Neural cell (in vitro differentiated cells): ENCODE measurements around the gene TEX13D. TPM values are rescaled to one million over a fixed set of nuclear protein-coding genes. Genes with fewer than 3 reads are reported as not detected.
"Not testable (repeated sequence)": the region's sequence is repeated elsewhere in the genome, so short reads cannot be mapped to it uniquely, and the experiment has no call there.

Source experiments
- H2AFZ ChIP-seq: fragments of 200-600, 300-800 bp; sonication (generic), shearing (Covaris generic); 2 replicates; pipeline ENCODE4 v1.6.0; 2014; ENCODE audit warnings: low read depth, mild to moderate bottlenecking, antibody characterized with exemption, low read length, moderate library complexity
- H3F3A ChIP-seq: fragments of 200-600 bp; shearing (Covaris generic); 2 replicates; pipeline ENCODE4 v1.6.1; 2016; ENCODE audit warnings: mild to moderate bottlenecking, moderate library complexity, mixed read lengths, antibody characterized with exemption, low read length; ENCODE audit not compliant: insufficient read depth, poor library complexity, severe bottlenecking
- H3K27ac ChIP-seq: fragments of 200-600, 300-800 bp; sonication (generic), shearing (Covaris generic); 2 replicates; pipeline ENCODE4 v1.5.1; 2014; ENCODE audit warnings: mild to moderate bottlenecking, low read length, moderate library complexity
- H3K27me3 ChIP-seq: fragments of 300-800, 200-600 bp; sonication (generic), shearing (Covaris generic); 2 replicates; pipeline ENCODE4 v1.6.0; 2014; ENCODE audit warnings: mild to moderate bottlenecking, low read depth, low read length, moderate library complexity; ENCODE audit not compliant: insufficient read depth
- H3K36me3 ChIP-seq: fragments of 300-800, 200-600 bp; sonication (generic), shearing (Covaris generic); 2 replicates; pipeline ENCODE4 v1.5.1; 2014; ENCODE audit warnings: mild to moderate bottlenecking, antibody characterized with exemption, low read length, moderate library complexity; ENCODE audit not compliant: insufficient read depth
- H3K4me2 ChIP-seq: fragments of 300-800, 200-600 bp; sonication (generic), shearing (Covaris generic); 2 replicates; pipeline ENCODE4 v1.6.0; 2014; ENCODE audit warnings: mild to moderate bottlenecking, low read length
- H3K4me3 ChIP-seq: fragments of 300-800, 200-600 bp; sonication (generic), shearing (Covaris generic); 2 replicates; pipeline ENCODE4 v1.5.1; 2014; ENCODE audit warnings: mild to moderate bottlenecking, low read length, moderate library complexity
- H3K79me2 ChIP-seq: fragments of 200-600 bp; shearing (Covaris generic); replicated peaks from 2 replicates; pipeline ENCODE4 v1.6.0; 2014; ENCODE audit warnings: mild to moderate bottlenecking, low read length, moderate library complexity; ENCODE audit not compliant: insufficient read depth
- H3K9ac ChIP-seq: fragments of 300-800, 200-600 bp; sonication (generic), shearing (Covaris generic); 2 replicates; pipeline ENCODE4 v1.6.1; 2016; ENCODE audit warnings: mild to moderate bottlenecking, low read length, mixed read lengths
- H3K9me2 ChIP-seq: fragments of 200-600 bp; shearing (Covaris generic); 2 replicates; pipeline ENCODE4 v1.6.1; 2016; ENCODE audit warnings: mild to moderate bottlenecking, low read length, mixed read lengths; ENCODE audit not compliant: insufficient read depth
- H3K9me3 ChIP-seq: fragments of 200-600, 300-800 bp; sonication (generic), shearing (Covaris generic); 2 replicates; pipeline ENCODE4 v1.6.1; 2016; ENCODE audit warnings: mild to moderate bottlenecking, mixed run types, low read length, moderate library complexity, mixed read lengths
- H4K20me1 ChIP-seq: fragments of 200-600 bp; shearing (Covaris generic); 2 replicates; pipeline ENCODE4 v1.6.1; 2016; ENCODE audit warnings: mild to moderate bottlenecking, mixed run types; ENCODE audit not compliant: insufficient read depth
- CTCF ChIP-seq: fragments of 450-650 bp; IDR thresholded peaks from 2 replicates; pipeline ENCODE4 v1.5.1; 2014; ENCODE audit warnings: antibody characterized with exemption, mild to moderate bottlenecking, moderate library complexity; ENCODE audit not compliant: poor library complexity, severe bottlenecking
- EP300 ChIP-seq: fragments of 450-650 bp; conservative IDR thresholded peaks from 2 replicates; pipeline ENCODE4 v1.6.1; 2014; ENCODE audit warnings: antibody characterized with exemption, mild to moderate bottlenecking, moderate library complexity; ENCODE audit not compliant: poor library complexity, severe bottlenecking
- EZH2 ChIP-seq: fragments of 200-600, 300-800 bp; shearing (Covaris generic), sonication (generic); IDR thresholded peaks from 2 replicates; pipeline ENCODE4 v1.6.1; 2014; ENCODE audit warnings: antibody characterized with exemption, low read length, borderline replicate concordance, mild to moderate bottlenecking; ENCODE audit not compliant: insufficient read depth, poor library complexity, severe bottlenecking
- MXI1 ChIP-seq: fragments of 450-650 bp; conservative IDR thresholded peaks from 2 replicates; pipeline ENCODE4 v1.6.1; 2014; ENCODE audit warnings: antibody characterized with exemption, mild to moderate bottlenecking; ENCODE audit not compliant: poor library complexity, severe bottlenecking
- POLR2AphosphoS5 ChIP-seq: IDR thresholded peaks from 2 replicates; pipeline ENCODE4 v1.6.1; 2012
- RAD21 ChIP-seq: fragments of 450-650 bp; conservative IDR thresholded peaks from 2 replicates; pipeline ENCODE4 v1.6.1; 2014; ENCODE audit warnings: antibody characterized with exemption, mild to moderate bottlenecking, moderate library complexity
- REST ChIP-seq: IDR thresholded peaks from 2 replicates; pipeline ENCODE4 v1.6.1; 2012; ENCODE audit warnings: borderline replicate concordance
- SMC3 ChIP-seq: fragments of 450-650 bp; conservative IDR thresholded peaks from 2 replicates; pipeline ENCODE4 v1.6.1; 2014; ENCODE audit warnings: antibody characterized with exemption, mild to moderate bottlenecking, moderate library complexity; ENCODE audit not compliant: poor library complexity
- TAF1 ChIP-seq: IDR thresholded peaks from 2 replicates; pipeline ENCODE4 v1.6.1; 2012; ENCODE audit warnings: low read depth
- polyA plus RNA-seq: library from polyadenylated mRNA; depleted of rRNA; stranded (reverse); fragments of >200 nt; gene quantifications from 2 replicates; pipeline ENCODE4 v1.2.3, GENCODE V29; 2014

The TEX13D gene
- polyA plus RNA-seq, 1 donor from 2014 or later = not detected

GRCh38 chrX:124328765-124329164 is 3.7 kb upstream of the TEX13D start:
- TF ChIP-seq TAF1 (no peak), MXI1 (no peak)
- no peaks in the 10 kb centered on the region for H3F3A ChIP-seq

GRCh38 chrX:124333862-124334261 is 1.4 kb downstream of the TEX13D start:
- Histone ChIP-seq H3K4me3 (no peak overlapping the region), H3K79me2 (no peaks in the 10 kb centered on the region), H3K9ac (no peak overlapping the region), H3F3A (no peaks in the 10 kb centered on the region), H4K20me1 (no peaks in the 10 kb centered on the region), H2AFZ (no peak overlapping the region), H3K4me2 (no peak overlapping the region), H3K27me3 (no peaks in the 10 kb centered on the region), H3K9me3 (no peaks in the 10 kb centered on the region), H3K36me3 (no peaks in the 10 kb centered on the region), H3K9me2 (no peaks in the 10 kb centered on the region), H3K27ac (no peak overlapping the region)
- TF ChIP-seq POLR2AphosphoS5 (no peak), RAD21 (no peak), REST (no peak), EZH2 (no peak), CTCF (no peak), MXI1 (no peak), EP300 (no peak), SMC3 (no peak), TAF1 (no peak)

More at GRCh38 chrX:124328765-124329164, 3.7 kb upstream of the TEX13D start:
- Histone ChIP-seq H3K27ac (no peak overlapping the region), H3K4me3 (no peak overlapping the region), H3K4me2 (no peak overlapping the region), H3K36me3 (no peaks in the 10 kb centered on the region), H4K20me1 (no peaks in the 10 kb centered on the region), H3K9me2 (no peaks in the 10 kb centered on the region), H2AFZ (no peak overlapping the region), H3K27me3 (no peaks in the 10 kb centered on the region), H3K9me3 (no peaks in the 10 kb centered on the region), H3K9ac (no peak overlapping the region), H3K79me2 (no peaks in the 10 kb centered on the region)

- not testable (repeated sequence) for H3K36me3 ChIP-seq
These were observed 2.1 kb downstream of the TEX13D start for GRCh38 chrX:124334555-124334954.

More at GRCh38 chrX:124334555-124334954, 2.1 kb downstream of the TEX13D start:
- H3K79me2 ChIP-seq, H3K27ac ChIP-seq, H3K4me2 ChIP-seq, H4K20me1 ChIP-seq, H3K4me3 ChIP-seq, H3K9me3 ChIP-seq, H3F3A ChIP-seq, H3K27me3 ChIP-seq, H3K9me2 ChIP-seq, H3K9ac ChIP-seq, H2AFZ ChIP-seq: not testable (repeated sequence)
